Measurements from ENCODE around the gene STAB2.
"Not testable (repeated sequence)": the region's sequence is repeated elsewhere in the genome, so short reads cannot be mapped to it uniquely, and the experiment has no call there.

STAB2 gene

DNA sequence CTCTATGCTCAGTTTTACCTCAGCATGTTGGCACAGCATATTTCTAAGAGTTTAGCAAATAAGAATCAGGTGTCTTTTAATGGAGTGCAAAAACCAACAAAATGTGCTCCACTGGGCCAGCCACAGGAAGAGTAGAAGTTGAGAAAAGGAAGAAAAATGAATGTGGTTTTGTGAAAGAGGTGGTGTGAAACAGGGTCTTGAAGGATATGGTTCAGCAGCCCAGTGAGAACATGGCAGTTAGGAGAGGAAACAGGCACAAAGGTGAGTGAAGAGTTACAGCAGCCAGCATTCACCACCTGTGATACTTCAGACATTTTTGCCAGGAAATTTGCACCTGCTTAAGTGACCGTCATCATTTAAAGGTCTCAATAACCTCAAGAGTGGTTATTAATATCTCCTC is 2.4 kb downstream of the STAB2 start:
- no peak for DNase-seq

DNA sequence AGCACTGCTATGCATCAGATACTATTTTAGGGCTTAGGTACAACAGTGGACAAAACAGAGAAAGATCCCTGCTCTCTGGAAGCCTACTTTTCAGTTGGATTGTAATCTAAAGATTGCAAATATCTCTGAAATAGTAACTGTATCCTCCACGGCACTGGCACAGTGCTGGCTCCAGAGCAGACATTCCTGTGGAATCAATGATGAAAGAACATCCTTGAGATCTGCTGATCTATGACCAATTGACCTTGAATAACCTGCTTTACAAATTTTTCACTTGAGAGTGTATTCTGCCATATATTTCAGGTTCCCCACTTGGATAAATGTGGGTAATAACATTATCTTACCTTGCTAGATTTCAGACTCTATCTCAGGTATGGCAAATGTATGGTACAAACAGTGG is 3.2 kb downstream of the STAB2 start:
- no peak for DNase-seq

DNA sequence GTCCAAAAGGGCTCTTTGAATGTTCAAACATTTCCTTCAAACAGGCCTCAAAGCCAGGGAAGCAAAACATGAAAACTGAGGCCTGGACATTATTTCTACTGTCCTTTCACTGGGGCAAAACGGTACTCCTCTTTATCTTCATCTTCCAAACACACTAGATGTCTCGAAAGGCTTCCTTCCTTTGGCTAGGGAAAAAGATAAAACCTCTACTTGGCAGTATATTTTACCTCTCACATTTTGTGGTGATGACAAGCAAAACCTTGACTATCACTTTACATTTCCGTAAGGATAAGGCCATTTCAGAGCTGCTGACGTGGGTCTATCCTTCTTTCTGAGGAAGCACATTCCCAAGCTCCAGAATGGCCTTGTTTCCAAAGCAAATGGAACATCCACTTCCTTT is 9.9 kb downstream of the STAB2 start:
- no peak for DNase-seq

DNA sequence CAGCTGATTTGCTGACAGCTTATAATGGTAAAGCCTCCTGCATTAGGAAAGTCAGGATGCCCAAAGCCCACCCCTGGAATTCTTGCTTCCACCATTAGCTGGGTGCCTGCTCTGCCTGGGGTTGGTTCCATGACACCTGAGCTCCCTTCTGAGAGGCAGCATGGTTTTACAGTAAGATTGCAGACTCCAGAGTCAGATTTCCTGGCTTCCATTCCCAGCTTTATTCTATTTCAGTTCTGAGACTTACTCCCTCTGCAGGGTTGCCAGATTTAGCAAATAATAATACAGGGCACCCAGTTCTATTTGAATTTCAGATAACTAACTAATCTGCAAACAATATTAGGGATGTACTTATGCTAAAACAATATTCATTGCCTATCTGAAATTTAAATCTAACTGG is 12.2 kb downstream of the STAB2 start:
- DNase-seq = no peak

DNA sequence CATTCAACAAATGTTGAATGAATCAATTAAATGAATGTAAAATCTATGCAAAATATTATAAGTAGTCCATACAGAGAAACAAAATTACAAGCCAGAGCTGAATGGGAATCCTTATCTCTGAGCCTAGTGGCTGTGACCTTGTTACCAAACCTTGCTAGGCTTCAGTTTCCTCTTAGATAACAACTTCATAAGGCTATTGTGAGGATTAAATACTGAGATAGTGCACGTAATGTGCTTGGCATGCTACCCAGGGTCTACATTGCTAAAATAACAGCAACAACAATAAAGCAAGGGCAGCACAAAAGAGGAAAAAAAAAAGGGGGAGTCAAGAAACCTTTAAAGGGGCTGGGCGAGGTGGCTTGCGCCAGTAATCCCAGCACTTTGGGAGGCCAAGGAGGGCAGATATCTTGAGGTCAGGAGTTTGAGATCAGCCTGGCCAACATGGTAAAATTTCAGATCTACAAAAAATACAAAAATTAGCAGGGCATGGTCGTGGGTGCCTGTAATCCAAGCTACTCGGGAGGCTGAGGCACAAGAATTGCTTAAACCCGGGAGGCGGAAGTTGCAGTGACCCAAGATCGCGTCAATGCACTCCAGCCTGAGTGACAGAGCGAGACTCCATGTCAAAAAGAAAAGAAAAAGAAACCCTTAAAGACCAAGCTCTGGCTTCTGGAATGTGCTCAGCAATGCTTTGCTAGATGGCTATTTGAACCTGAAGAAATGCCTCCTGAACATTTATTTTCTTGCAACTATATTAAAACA is 14.1 kb downstream of the STAB2 start:
- no peak for DNase-seq

DNA sequence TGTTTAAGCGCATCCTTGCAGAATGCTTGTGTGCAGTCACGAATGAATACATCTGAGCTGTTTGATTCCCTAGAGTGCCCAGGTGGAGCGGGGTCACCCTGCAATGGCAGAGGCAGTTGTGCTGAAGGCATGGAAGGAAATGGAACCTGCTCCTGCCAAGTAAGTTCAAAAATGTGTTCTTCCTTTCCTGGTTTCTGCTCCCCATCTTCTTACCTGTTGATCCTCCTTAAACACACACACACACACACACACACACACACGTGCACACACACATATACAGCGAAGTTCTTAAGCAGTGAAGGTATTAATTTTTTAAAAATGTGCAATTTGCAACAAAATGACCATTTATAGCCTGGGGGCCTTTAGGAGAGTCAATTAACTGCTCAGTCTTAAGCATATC is 33.3 kb downstream of the STAB2 start:
- no peak for DNase-seq

DNA sequence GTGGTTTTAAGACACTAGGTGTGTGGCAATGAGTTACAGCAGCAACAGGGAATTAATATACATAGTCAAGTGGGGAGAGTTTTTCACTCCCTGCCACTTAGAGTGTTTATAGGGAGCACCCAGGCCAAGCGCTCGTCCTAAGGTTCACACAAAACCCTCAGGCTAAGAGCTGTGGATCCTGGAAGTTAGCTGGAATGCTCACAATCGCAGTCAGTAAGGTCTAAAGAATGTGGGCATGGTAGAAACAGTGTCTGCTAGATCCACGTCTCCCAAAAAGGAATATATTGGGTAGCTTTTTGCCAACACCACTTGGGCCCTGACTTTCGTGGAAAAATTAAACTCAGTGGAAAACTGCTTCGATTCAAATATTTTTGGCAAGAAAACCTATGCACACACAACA is 36.6 kb downstream of the STAB2 start:
- DNase-seq = no peak

DNA sequence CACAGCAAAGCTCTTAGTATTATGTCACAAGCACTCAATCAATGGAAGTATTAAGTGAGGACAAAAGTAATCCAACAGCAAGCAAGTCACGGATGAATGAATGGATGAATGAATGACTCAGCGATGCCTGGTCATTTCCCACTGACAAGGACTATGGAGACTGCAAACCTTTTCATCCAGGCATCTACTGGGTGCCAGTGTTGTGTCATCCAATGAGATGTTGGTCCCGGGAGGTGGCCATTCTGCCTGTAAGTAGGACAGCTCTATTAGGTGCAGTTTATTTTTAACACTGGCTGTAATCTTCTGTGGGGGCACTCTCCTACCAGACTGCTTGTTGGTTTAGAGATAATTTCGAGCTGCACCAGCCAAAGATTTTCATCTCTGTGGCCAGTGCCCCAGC is 39.4 kb downstream of the STAB2 start:
- DNase-seq = peak; percentile 29

DNA sequence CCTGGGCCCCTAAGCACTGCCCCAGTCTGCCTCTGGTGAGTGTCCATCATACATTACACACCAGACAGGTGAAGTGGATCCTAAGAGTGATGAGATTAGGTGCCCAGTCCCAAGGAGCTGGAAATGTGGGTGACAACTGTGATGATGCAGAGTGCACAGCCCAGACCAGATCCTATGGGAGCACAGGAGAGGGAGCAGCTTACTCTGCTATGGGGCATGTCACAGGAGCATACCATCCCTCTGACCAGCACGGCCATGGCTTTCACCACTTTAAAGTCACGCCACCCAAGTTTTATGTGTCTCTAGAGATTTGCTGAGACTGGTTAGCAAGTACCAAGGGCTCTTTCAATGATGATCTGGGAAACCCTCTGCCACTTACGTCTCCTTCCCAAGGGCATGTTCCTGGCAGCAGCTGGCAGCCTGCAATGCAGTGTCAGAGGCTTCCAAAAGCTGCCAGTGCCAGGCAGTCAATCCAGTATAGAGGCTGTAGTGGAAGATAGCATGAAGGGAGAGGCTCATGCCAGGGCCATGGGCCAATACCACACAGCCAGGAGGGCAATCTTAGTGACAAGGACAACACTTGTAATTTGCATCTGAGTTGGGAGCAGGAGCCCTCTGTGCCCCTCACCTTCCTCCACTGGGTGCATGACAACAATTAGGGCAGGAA is 40.2 kb downstream of the STAB2 start:
- no peak for DNase-seq

DNA sequence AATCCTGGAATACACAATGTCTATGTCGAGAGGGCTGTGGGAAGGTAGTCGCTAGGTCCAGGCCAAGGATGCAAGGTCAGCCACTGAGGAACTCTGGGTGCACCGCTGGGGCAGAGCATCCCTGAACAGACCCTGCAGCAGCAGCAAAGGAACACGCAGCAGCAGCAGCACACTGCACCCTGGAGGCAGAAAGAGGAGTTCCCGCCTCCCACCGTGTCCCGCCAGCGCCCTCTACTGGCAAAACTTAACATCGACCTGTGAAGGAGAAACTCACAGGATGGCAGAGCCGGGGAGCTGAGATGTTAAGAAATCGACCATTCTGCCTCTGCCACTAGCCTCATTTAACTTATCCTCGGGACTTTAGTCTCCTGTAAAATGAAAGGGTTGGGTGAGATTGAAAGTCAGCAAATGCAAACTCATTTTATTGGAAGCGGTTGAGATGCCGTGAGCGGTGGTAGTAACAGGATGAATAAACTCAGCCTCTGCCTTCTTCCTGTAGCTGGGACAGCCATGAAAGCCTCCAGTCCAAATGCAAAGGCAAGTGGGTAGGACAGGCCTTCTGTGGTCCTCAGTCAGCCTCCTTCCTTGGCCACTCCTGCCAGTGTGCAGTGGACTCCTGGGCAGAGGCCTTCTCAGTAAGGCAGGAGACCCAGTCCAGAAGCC is 45.6 kb downstream of the STAB2 start:
- DNase-seq = peak; percentile 22

DNA sequence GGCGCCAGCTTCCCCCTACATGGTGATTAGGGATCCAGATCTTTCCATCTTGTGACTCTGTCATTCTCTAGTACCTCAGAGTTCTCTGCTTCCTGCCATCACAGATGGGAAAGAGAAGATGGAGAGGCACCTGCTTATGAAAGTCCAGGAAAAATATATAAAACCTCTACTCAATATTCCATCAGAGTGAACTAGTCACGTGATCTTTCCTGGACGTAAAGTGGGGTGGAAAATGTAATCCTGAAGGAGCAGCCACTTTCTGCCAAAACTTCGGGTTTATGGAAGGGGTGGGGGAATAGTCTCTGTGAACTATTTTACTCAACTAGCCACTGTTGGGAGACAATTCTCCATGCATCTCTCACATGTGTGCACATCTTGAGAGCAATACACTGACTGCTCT is 47.7 kb downstream of the STAB2 start:
- no peak for DNase-seq

DNA sequence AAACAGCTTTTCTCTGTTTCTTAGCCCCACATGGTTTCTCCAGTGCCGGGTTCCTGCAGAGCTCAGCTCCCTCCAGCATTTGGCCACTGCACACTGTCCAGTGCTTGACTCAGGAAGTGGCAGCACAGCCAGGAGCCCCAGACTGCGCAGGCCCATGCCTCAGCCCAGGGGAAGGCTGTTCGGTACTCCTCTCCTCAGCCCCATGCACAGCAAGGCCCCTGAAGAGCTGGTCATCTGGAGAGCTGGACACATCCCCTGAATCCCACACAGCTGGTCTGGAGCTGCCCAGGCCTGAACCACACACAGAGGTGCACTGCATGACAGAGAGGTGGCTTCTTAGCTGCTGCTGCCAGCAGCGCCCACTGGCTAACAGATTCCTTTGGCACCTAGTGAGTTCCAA is 48.3 kb downstream of the STAB2 start:
- DNase-seq = no peak

DNA sequence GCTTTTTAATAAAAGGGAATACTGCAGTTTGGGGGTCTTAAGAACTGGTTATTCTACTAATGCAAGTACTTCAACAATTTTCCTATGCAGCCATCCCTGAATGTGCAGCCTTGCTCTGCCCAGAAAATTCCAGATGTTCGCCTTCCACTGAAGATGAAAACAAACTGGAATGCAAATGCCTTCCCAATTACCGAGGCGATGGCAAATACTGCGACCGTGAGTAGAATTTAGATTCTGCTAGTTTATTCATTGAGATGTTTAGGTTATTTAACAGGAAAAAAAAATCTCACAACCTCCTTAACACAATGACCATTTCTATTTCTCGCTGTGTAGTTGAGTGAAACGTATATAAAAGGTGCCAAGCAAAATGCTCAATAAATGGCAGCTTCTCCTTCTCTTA is 49.9 kb downstream of the STAB2 start:
- DNase-seq = no peak

DNA sequence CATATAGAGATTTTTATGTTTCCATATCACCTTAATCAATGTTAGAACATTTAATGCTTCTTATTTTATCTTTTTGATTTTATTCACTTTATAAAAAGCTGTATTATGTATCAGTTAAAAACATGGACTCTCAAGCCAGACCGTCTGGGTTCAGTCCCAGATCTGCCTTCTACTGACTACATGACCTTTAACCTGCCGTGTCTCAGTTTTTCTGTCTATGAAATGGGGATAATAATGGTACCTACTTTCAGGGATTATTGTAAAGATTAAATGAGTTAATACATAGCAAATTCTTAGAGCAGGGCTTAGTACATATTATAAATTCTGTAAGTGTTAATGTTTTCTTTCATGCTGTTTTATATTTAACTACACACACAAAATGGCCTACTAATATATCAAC is 50.4 kb downstream of the STAB2 start:
- DNase-seq = no peak

DNA sequence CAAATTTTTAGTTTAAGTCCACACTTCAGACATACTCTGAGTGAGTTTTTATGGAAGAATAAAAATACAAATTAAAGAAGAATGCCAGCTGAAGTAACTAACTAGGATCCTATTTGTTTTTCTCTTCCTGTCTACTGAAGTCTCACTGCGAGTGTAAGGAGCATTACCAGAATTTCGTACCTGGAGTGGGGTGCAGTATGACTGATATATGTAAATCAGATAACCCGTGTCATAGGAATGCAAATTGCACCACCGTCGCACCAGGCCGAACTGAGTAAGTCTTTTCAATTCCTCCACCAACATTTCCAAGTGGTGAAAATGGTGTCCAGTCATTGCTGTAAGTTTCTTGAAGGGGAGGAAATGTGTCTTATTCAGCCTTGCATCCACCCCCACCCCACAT is 52.9 kb downstream of the STAB2 start:
- DNase-seq = no peak

DNA sequence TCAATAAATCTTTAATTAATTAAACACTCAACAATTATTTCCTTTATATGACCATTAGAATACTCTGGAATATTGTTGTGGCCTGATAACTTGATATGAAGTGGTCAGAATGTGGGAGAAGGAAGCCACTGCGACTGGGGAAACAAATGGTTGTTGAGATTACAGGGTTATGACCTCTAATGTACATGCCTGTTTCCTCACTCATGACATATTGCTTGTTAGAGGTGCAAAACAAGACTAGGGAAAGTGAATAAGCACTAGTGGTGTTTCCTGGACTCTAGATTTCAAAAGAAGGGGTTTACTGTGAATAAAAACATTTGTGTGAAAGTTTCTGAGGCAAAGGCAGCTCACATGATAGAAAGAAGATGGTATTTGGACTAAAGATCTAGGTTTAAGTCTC is 53.3 kb downstream of the STAB2 start:
- no peak for DNase-seq

DNA sequence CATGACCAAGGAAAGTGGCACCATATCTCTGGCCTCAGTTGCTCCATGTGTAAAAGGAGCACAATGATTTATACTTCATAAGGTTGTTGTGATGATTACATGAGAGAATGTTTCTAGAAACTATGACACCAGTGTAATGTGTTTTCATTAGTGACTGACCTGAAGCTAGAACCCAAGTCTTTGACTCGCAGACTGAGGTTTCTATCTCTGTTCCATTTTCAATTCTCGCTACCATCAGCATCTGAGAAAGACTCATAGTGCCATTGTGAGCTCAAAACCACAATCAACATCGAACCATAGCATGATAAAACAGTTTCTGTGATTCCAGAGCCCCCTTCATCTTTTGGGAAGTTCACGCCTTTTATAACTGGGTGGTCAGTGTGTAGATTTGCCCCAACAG is 53.8 kb downstream of the STAB2 start:
- DNase-seq = no peak

DNA sequence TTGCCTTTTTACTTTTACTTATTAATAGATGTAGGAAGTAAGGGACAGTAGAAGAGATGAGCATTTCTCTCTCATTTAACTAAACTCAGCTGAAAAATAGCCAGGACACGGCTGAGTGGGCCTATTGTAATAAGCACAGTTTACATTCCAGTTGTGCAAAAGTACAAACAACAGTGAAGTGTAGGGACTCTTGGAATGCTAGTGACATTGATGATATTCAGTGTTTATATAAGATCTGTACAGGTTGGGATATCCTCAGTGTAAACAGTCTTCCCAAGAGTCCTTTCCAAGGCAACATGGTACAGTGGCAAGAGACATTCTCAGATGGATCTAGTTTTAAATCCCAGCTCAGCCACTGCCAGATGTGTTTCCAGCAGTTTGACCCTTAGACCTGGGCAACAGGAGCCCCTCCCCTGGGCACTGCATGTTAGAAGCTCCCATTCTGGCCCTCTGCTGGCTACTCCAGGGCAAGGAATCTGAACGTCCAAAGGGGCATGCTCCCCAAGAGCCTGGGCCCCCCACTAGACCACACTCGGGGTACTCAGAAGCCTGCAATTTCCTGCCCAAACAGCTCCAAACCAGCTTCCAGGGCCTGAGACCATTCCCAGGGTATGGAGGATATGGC is 55.3 kb downstream of the STAB2 start:
- no peak for DNase-seq

DNA sequence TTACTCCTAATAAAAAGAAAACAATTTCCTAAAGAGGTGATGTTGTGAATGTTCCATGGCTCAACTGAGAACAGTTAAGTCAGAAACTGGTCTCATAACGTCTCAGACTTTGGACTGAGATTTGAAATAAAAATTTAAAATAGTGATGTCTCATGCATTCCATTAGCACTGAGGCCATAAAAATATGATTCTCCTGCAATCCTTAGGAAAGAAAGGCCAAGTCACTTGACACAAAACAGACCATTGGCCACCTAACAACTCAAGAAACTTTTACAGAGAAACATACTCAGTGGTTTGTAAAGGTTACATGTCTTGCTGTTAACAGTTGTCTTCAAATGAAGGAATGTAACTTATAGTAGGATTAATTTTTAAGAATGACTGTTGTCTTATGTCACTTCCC is 58.1 kb downstream of the STAB2 start:
- no peak for DNase-seq

DNA sequence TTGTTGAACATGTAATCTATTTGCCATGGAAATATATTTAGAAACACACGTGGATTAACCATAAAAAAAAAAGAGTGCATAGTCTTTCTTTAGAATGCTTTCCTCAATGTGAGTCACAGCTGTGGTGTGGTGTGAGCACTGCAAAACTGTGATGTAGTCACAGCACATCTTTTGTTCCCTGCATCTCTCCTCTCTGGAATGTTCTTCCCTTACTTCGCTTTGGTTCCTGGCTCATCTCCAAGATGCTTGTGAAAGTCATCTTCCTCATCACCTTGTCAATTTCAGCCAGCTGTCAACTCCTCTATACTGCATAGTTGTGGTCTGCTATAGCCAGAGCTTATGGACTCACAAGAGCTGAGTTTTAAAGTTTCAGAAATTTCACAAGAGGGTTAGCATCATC is 60.2 kb downstream of the STAB2 start:
- no peak for DNase-seq

DNA sequence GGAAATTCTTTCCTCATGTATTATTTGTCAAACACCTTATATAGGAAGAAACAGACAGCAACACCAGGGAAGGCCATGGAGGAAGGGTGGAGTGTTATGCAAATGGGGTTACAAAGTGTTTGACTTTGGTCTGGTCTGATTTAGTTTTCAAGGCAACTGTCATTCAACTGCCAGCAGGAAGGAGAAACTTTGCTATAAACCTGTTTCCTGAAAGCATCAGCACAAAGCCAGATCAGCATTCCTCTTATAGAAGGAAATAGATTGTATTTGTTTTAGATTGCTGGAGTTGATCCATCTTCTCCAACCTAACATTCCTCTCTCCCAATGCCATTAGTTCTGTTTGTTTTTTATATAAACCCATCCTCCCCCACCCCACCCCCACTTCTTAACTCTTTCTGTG is 65.7 kb downstream of the STAB2 start:
- no peak for DNase-seq

DNA sequence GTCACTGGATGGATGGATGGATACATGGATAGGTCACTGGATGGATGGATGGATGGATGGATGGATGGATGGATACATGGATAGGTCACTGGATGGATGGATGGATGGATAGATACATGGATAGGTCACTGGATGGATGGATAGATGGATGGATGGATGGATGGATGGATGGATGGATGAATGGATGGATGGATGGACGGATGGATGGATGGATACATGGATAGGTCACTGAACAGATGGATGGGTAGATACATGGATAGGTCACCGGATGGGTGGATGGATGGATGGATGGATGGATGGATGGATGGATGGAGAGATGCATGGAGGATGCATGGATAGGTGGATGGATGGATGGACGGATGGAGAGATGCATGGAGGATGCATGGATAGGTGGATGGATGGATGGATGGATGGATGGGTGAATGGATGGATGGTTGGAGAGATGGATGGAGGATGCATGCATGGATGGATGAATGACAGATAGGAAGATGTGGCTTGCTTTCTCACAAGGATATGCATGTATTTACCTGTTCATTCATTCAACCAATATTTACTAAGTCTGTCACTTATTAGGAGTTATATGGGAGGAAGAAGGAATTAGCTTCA is 66.6 kb downstream of the STAB2 start:
- not testable (repeated sequence) for DNase-seq

DNA sequence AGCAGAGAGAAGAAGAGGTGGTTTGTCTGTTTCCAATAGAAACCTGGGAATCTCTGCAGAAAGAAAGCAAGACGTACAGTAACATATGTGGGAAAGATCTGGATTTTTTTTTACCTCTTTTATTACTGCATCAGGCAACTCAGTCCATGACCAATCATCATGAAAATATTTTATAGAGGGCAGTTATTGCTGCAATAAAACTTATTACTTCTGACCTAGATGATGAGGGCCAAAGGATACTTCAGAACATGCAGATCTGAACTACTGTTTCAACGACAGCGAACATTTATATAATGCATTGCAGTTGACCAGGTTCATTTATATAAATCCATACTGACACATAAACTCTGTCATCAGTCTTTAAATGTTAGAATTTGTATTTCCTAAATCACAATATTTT is 67.7 kb downstream of the STAB2 start:
- no peak for DNase-seq

DNA sequence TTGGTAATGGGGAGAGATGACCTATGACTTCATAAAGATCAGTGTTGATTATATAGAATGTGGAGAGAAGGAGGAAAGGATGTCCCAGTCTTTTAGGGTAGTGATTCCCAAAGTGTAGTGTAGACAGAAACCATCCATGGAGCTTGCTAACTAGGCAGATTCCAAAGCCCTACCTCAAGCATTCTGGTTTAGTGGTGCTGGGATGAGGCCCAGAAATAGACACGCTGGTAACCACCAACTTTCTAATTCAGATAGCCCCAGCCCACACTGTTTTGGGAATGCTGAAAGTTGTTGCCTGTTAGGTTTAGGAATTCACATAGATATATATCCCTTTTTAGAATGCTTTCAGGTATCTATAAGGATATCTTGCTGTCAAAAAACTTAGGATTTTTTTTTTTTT is 69.2 kb downstream of the STAB2 start:
- DNase-seq = no peak
